Kidney epithelial cell (primary cell): ENCODE results near the gene CGREF1. TPM values are rescaled to one million over a fixed set of nuclear protein-coding genes. Genes with fewer than 3 reads are reported as not detected.

Source experiments
- DNase-seq: peaks from one replicate; pipeline ENCODE4 v3.0.0-alpha.2; 2010; ENCODE audit warnings: low read depth
- H3K27me3 ChIP-seq: 2 replicates; pipeline ENCODE4 v1.6.0; 2011; ENCODE audit warnings: low read length; ENCODE audit not compliant: control insufficient read depth, insufficient read depth
- H3K36me3 ChIP-seq: 2 replicates; pipeline ENCODE4 v1.5.1; 2011; ENCODE audit warnings: low read length; ENCODE audit not compliant: control insufficient read depth, insufficient read depth
- H3K4me3 ChIP-seq: 2 replicates; pipeline ENCODE4 v1.5.1; 2011; ENCODE audit warnings: low read depth, mild to moderate bottlenecking, control low read depth, low read length
- total RNA-seq: library from RNA; depleted of rRNA; stranded (reverse); fragments of >200 nt; gene quantifications from 2 replicates; pipeline ENCODE4 v1.2.3, GENCODE V29; 2015
- TF ChIP-seq, protein P1 (sequence below): IDR thresholded peaks from 2 replicates; pipeline ENCODE4 v1.5.1; 2011; ENCODE audit warnings: mild to moderate bottlenecking, moderate library complexity, low read length, control low read depth, inconsistent platforms; ENCODE audit not compliant: insufficient read depth, poor library complexity, severe bottlenecking

The CGREF1 gene
- total RNA-seq, 1 donor from 2014 or later: 1.8 TPM

DNA sequence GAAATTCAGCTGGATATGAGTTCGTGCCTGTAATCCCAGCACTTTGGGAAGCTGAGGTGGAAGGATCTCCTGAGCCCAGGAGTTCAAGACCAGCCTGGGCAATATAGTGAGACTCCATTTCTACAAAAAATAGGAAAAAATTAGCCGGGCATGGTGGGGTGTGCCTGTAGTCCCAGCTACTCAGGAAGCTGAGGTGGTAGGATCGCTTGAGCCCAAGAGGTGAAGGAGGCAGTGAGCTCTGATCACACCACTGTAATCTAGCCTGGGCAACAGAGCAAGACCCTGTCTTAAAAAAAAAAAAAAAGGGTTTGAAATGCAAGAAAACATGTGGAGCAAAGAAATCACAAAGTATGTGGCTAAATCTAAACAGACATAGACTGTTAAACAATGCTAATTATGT is 9.8 kb downstream of the CGREF1 start:
- peaks cover 3% of the 10 kb centered on the region for H3K27me3 ChIP-seq
- H3K36me3 ChIP-seq: no peaks in the 10 kb centered on the region
- no peak overlapping the region for H3K4me3 ChIP-seq
- DNase-seq: no peak
- TF ChIP-seq, protein P1, sequence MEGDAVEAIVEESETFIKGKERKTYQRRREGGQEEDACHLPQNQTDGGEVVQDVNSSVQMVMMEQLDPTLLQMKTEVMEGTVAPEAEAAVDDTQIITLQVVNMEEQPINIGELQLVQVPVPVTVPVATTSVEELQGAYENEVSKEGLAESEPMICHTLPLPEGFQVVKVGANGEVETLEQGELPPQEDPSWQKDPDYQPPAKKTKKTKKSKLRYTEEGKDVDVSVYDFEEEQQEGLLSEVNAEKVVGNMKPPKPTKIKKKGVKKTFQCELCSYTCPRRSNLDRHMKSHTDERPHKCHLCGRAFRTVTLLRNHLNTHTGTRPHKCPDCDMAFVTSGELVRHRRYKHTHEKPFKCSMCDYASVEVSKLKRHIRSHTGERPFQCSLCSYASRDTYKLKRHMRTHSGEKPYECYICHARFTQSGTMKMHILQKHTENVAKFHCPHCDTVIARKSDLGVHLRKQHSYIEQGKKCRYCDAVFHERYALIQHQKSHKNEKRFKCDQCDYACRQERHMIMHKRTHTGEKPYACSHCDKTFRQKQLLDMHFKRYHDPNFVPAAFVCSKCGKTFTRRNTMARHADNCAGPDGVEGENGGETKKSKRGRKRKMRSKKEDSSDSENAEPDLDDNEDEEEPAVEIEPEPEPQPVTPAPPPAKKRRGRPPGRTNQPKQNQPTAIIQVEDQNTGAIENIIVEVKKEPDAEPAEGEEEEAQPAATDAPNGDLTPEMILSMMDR: no peak

DNA sequence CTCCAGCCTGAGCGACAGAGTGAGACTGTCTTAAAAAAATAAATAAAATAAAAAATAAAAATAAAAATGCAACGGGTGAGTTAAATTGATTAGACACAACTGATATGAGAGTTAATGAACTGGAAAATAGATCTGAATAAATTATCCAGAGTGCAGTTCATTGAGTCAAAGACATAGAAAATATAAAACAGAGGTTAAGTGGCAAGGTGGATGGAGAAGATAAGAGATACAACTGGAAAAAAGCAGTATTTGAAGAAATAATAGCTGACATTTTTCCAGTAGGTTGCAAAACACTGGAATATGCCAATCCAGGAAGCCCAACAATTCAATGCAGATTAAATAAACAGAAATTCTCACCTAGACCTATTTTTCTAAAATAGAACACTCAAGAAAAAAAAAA is 10.7 kb downstream of the CGREF1 start:
- H3K27me3 ChIP-seq: peaks cover 3% of the 10 kb centered on the region
- TF ChIP-seq, protein P1: no peak
- H3K36me3 ChIP-seq: no peaks in the 10 kb centered on the region
- no peak overlapping the region for H3K4me3 ChIP-seq
- DNase-seq: no peak

- no peaks in the 10 kb centered on the region for H3K36me3 ChIP-seq
- TF ChIP-seq, protein P1: no peak
- no peak for DNase-seq
- H3K27me3 ChIP-seq: no peaks in the 10 kb centered on the region
- no peak overlapping the region for H3K4me3 ChIP-seq
Measured at GRCh38 chr2:27105981-27106380, 12.9 kb downstream of the CGREF1 start.

DNA sequence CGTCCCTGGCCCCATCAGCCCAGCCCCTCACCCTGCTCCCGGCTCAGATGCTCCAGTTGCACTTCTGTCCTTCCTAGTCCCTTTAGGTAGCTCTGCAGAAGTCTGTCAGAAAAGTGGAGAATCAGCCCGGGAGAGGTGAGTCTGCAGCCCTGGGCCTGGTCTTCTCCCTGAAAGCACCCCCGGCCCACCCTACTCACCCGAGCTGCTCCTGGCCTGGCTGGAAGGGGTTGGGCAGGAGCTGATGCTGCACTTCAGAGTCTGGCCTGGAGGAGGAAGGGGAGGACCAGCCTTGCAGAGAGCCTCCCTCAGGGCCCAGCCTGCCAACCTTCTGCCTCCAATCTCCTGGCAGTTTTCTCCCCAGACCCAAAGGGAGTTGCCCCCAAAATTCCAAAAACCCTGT is 16.6 kb downstream of the CGREF1 start:
- Histone ChIP-seq H3K36me3 (no peaks in the 10 kb centered on the region), H3K27me3 (no peaks in the 10 kb centered on the region), H3K4me3 (no peak overlapping the region)
- TF ChIP-seq, protein P1: no peak
- DNase-seq: no peak

DNA sequence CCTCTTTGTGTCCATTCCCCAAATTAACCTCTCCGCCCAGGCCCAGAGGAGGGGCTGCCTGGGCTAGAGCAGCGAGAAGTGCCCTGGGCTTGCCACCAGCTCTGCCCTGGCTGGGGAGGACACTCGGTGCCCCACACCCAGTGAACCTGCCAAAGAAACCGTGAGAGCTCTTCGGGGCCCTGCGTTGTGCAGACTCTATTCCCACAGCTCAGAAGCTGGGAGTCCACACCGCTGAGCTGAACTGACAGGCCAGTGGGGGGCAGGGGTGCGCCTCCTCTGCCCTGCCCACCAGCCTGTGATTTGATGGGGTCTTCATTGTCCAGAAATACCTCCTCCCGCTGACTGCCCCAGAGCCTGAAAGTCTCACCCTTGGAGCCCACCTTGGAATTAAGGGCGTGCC is 18.9 kb downstream of the CGREF1 start:
- H3K27me3 ChIP-seq: no peaks in the 10 kb centered on the region
- no peak overlapping the region for H3K4me3 ChIP-seq
- H3K36me3 ChIP-seq: no peaks in the 10 kb centered on the region
- no peak for DNase-seq
- TF ChIP-seq, protein P1: no peak

DNA sequence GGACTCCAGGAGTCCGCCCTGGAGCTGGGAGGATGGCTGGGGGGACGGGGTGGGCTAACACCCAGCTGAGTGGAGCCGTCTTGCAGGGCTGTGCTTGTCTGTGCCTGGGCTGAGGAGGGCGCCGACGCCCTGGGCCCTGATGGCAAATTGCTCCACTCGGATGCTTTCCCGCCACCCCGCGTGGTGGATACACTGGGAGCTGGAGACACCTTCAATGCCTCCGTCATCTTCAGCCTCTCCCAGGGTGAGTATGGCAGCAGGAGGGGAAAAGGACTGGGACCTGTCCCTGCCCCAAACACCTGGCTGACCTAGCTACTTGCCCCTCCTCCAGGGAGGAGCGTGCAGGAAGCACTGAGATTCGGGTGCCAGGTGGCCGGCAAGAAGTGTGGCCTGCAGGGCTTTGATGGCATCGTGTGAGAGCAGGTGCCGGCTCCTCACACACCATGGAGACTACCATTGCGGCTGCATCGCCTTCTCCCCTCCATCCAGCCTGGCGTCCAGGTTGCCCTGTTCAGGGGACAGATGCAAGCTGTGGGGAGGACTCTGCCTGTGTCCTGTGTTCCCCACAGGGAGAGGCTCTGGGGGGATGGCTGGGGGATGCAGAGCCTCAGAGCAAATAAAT is 19.5 kb downstream of the CGREF1 start:
- Histone ChIP-seq H3K4me3 (no peak overlapping the region), H3K27me3 (no peaks in the 10 kb centered on the region)
- TF ChIP-seq, protein P1: no peak

More for the DNA sequence above, 19.5 kb downstream of the CGREF1 start:
- H3K36me3 ChIP-seq: no peaks in the 10 kb centered on the region
- no peak for DNase-seq
